GM12891 (cell line): Measurements from ENCODE around the gene DUSP2.

Experiments used
- PAX5 ChIP-seq: IDR thresholded peaks from 2 replicates; pipeline ENCODE4 v1.6.1; 2011; ENCODE audit warnings: low read length, moderate library complexity, mild to moderate bottlenecking; ENCODE audit not compliant: insufficient read depth, severe bottlenecking
- POLR2A ChIP-seq: IDR thresholded peaks from 2 replicates; pipeline ENCODE4 v1.6.1; 2011; ENCODE audit warnings: low read depth, low read length, control low read depth
- POLR2AphosphoS5 ChIP-seq: IDR thresholded peaks from 2 replicates; pipeline ENCODE4 v1.6.1; 2011; ENCODE audit warnings: low read depth, low read length, control low read depth
- POU2F2 ChIP-seq: IDR thresholded peaks from 2 replicates; pipeline ENCODE4 v1.6.1; 2011; ENCODE audit warnings: low read depth, mild to moderate bottlenecking, control low read depth, low read length, moderate library complexity
- SPI1 ChIP-seq: IDR thresholded peaks from 2 replicates; pipeline ENCODE4 v1.6.1; 2011; ENCODE audit warnings: low read depth, low read length, control low read depth
- TAF1 ChIP-seq: IDR thresholded peaks from 2 replicates; pipeline ENCODE4 v1.6.1; 2011; ENCODE audit warnings: low read depth, low read length, control low read depth

DNA sequence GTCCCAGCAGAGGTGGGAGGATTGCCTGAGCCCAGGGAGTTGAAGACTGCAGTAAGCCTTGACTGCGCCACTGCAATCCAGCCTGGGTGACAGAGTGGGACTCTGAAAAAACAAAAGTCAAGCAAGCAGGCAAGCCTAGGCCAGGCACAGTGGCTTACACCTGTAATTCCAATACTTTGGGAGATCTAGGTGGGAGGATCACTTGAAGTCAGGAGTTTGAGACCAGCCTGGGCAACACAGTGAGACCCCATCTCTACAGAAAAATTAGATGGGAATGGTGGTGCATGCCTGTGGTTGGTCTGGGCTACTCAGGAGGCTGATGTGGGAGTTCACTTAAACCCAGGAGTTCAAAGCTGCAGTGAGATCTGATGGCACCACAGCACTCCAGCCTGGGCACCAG, 34.8 kb upstream of the DUSP2 start:
- TF ChIP-seq POLR2AphosphoS5 (no peak), POLR2A (no peak), SPI1 (no peak), TAF1 (no peak), POU2F2 (no peak), PAX5 (no peak)
